AG10803 (cell line): Measurements from ENCODE around the gene WDR62.

Source experiments
- DNase-seq: peaks from one replicate; pipeline ENCODE4 v3.0.0; 2010; ENCODE audit warnings: low read depth
- H3K4me3 ChIP-seq: 2 replicates; pipeline ENCODE4 v1.5.1; 2011; ENCODE audit warnings: mild to moderate bottlenecking, low read length, control low read depth
- CTCF ChIP-seq: conservative IDR thresholded peaks from 2 replicates; pipeline ENCODE4 v1.5.1; 2011; ENCODE audit warnings: mild to moderate bottlenecking, low read length, control low read depth, inconsistent platforms

Gene WDR62

GRCh38 chr19:36054119-36054732 lies 471 bp upstream of the WDR62 start, which contains the start of gene THAP8:
TSS of gene THAP8 (minus strand) at chr19:36054285. CDS start at chr19:36054217, 68 bp downstream.
- H3K4me3 ChIP-seq, result peak within 1 kb of the TSS; percentile 85
- TF ChIP-seq CTCF, result peak; percentile 58
- DNase-seq, result peak; percentile 99

- TF ChIP-seq CTCF, result no peak
Measured at GRCh38 chr19:36058481-36059179, 3.9 kb downstream of the WDR62 start.

GRCh38 chr19:36059180-36059910 lies 4.6 kb downstream of the WDR62 start:
- no peak for DNase-seq
- TF ChIP-seq CTCF, result no peak
- no peak overlapping the region for H3K4me3 ChIP-seq

More at GRCh38 chr19:36058481-36059179, 3.9 kb downstream of the WDR62 start:
- no peak overlapping the region for H3K4me3 ChIP-seq
- DNase-seq, result no peak

- DNase-seq, result peak; percentile 59
- TF ChIP-seq CTCF, result peak; percentile 74
- H3K4me3 ChIP-seq, result no peak overlapping the region
Measured at GRCh38 chr19:36060430-36060829, 5.7 kb downstream of the WDR62 start.

- no peak overlapping the region for H3K4me3 ChIP-seq
- TF ChIP-seq CTCF, result no peak
- no peak for DNase-seq
Measured at GRCh38 chr19:36061367-36061766, 6.7 kb downstream of the WDR62 start.

- no peak overlapping the region for H3K4me3 ChIP-seq
- no peak for TF ChIP-seq CTCF
- DNase-seq, result no peak
Measured at GRCh38 chr19:36064826-36065225, 10.1 kb downstream of the WDR62 start.
